D341Med (cell line): Measurements from ENCODE around the gene COL18A1.
A peak's percentile ranks its signal among the peaks of the same experiment; 100 is the strongest.

Source experiments
- DNase-seq: peaks from one replicate; pipeline ENCODE4 v3.0.0; 2012; ENCODE audit warnings: low spot score

Gene COL18A1

DNA sequence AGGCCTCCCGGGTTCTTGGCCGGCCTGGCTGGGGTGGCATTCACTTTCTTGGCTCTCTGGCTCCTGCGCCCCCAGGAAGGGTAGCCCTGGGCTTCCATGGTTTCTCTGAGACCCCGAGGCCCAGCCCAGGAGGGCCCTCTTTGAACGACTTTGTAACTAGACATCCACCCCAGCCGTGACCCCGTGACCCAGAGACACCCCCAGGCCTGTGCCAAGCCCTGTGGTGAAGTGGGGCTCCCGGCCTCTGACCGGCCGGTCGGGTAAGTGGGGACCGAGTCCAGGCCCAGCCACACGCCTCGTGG is 64.0 kb downstream of the COL18A1 start:
- DNase-seq: no peak

DNA sequence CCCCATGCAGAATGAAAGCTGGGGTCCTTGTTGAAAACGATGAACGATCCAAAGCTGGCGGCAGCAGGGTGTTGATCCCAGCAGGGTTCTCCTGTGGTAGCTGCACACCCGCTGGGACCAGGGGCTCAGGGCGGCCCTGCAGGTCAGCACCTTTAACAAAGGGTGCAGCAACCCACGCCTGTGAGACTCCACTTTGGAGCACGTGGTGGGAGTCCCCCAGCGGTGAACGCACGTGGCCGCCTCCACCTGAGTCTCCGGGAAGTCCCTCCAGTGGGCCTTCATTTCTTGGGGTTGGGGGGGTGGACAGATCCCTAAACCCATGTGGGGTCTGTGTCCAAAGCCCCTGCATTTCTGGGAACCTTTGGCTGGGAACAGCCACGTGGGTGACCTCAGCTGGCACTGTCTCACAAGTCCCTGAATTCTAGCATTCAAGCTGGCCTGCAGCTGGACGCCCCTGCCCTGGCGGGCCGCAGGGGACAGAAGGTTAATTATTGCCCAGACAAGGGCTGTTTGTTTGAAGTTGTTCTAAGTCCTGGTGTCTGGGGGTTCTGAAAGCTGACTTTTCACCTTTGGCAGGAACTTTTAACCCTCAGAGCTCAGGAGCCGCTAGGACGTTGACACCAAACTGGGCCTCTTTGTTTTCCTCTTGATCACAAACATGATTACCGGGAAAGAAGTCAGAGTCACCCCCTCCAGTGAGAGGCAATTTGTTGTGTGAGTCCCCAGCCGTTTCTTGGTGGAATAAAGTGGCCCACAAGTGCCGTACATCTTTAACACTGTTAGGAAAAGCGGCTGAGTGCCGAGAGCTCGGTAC is 64.5 kb downstream of the COL18A1 start:
- DNase-seq: no peak

DNA sequence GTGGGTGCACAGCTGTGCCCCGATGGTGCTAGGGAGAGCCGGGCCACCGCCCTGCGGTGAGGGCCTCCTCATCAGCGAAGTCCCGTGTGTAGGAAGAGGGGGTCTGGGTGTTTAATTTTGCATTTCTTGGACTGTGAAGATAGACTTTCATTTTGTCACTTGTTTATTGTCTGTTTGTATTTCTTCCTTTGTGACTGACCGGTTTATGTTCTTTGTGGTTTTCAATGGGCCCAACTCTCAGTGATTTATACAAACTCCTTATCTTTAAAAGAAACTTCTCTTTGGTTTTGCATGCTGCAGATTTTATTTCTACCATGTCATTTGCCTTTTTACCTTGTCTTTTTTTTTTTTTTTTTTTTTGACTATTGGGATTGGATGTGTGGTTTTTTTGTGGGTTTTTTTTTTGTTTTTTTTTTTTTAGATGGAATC is 65.1 kb downstream of the COL18A1 start:
- no peak for DNase-seq

DNA sequence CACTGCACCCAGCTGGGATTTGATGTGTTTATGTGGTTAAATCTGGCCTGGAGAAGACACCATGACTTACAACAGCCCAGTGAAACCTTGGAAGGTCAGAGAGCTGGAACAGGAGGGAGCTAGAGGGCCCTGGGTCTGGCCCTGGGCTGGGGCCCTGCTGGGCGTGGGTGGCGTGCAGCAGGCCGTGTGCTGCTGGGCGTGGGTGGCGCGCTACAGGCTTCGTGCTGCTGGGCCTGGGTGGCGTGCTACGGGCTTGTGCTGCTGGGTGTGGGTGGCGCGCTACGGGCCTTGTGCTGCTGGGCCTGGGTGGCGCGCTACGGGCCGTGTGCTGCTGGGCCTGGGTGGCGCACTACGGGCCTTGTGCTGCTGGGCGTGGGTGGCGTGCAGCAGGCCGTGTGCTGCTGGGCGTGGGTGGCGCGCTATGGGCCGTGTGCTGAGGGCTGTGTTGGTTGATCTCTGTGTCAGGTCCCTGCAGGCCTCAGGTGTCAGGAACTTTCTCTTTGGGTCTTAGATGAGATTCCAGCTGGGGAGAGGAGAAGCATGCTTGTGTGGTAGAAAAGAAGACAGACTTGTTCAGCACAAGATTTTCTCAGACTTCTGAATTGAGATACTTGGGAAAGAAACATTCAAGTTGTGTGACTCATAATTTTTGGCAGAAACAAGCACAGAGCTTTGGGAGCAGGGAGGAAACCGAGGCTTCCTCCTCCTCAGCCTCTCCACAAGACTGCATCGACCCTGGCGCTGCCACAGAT is 66.0 kb downstream of the COL18A1 start:
- no peak for DNase-seq

DNA sequence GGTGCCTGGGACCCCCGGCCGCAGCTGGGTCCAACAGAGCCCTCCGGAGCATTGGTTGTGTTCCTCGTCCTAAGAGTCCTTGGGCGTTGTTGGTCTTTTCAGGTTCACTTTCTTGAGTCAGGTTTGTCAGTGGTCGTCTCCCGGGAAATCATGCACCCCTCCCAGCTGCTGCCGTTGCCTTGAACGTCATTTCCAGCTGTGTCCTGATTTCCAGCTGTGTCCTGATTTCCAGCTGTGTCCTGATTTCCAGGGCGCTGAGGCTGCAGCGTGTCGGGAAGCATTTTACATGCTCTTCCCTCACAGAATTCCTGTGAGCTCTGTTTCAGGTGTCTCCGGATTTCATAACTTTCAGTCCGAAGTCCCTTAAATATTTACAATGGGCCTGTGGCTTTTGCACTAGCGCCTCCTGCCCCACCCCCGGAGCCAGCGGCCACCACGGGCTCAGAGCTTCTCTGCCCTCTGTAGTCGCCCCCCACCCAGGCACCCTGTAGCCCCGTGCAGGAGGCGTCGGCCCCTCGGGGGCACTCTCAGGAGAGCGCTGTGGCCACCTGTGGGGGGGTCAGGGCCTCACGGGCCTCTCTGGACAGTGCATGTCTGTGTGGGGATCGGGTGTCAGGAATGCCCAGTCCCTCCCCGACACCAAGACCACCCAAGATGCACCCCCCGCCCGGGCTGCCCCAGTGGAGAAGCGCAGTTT is 66.7 kb downstream of the COL18A1 start:
- no peak for DNase-seq

DNA sequence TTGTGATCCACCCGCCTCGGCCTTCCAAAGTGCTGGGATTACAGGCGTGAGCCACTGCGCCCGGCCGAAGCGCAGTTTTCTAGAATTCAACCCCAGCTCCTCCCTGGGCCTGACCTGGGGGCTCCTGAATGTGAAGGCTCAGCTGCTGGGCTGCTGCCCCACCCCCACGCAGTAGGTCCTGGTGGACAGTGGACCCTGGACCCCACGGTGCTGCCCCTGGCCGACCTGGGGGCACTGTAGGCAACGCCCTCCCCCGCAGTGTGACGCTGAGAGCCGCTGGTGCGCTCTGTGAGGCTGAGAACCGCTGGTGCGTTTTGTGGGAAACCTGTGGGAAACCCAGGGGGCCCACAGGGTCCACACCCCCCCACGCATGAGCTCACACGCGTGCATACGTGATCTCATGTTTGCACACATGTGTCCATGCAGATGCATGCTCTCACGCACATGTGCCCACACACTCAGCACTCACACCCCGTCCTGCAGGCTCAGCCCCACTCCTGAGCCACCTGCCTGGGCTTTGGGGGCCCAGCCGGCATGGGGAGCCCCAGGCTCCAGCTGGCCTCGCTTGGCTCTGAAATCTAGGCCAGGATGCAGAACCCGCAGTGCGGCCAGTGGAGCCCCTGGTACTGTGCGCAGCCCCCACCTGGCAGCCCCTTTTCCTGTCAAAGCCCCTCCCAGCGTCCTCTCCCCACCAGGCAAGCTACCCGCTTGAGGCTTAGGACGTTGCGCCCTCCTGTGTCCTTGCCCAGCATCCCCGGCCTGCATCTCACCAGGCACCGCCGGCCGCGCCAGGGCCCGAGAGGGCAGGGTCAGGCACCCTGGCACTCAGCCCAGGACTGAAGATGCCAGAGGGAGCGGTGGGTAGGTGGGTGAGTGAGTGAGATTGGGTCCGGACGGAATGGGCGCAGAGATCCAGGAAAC is 67.7 kb downstream of the COL18A1 start:
- no peak for DNase-seq

DNA sequence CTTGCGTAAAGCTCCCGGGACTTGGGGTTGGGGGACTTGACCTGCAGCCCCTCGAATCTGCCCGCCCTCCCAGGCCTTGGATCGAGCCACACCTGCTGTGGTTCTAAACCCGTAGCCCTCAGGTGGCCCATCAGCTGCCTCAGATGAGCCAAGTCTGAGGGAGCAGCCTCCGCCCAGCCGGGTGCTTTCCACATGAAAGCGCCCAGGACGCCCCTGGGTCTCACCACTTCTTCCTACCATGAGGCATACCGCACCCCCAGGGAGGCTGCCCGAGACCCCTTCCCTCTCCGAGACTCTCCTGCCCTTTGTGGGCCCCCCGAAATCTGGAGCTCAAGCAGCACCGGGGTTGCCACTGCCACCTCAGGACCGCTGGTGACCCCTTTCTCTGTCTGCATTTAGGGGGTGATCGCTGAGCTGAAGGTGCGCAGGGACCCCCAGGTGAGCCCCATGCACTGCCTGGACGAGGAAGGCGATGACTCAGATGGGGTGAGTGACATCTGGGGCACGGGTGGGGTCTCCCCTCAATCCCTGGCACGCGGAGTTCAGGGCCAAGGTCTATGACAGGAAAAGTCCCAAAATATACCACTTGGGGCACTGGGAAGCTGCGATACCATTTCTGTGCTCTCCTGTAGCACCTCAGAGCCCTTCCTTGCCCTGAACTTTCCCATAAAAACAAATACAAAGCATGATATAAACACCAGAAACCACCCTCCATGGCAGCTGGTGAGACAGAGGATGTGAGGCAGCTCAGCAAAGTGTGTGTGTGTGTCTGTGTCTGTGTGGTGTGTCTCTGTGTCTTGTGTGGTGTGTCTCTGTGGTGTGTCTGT is 68.7 kb downstream of the COL18A1 start:
- DNase-seq: no peak

DNA sequence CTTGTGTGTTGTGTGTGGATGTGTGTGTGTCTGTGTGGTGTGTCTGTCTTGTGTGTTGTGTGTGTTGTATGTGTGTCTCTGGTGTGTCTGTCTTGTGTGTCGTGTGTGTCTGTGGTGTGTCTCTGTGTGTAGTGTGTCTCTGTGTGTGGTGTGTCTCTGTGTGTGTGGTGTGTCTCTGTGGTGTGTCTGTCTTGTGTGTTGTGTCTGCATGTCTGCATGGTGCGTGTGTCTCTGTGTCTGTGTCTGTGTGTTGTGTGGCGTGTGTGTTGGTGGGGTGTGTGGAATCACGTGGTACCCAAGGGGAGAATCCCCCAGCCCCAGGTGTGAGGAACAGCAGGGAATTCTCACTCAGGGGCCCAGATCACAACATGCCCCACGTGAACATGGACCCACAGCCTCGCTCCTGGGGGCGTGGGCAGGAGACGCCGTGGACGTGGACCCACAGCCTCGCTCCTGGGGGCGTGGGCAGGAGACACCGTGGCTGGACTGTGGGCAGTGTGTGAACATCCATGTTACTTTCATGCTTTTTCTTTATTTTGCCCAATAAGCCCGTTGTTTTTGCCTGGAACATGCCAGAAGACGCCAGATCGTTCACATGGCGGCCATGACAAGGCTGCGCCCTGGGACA is 69.5 kb downstream of the COL18A1 start:
- DNase-seq: no peak

DNA sequence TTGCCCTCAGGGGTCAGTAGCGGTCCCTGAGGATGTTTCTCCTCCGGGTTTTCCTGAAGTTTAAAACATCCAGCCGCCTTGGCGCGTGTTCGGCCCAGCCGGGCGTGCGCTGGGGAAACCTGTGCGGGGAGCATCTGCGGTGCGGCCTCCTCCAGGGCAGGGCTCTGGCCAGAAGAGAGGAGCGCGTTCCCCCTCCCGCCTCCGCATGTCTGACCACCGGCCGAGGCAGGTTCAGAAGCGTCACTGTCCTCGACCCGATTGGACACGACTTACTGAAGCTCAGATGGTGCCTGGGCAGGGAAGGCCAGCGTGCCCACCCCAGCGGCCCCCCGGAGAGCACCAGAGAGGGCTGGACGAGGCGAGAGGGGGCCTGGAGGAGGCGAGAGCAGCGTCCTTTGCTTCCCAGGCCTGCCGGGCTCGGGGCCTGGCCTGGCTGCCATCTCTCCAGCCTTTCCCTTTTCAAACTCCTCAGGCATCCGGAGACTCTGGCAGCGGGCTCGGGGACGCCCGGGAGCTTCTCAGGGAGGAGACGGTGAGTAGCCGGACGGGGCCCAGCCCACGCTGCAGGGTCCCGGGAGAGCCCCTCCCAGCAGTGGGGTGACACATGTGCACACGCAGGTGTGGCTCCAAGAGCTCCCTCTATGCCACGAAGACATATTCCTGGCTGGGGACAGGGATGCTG is 70.2 kb downstream of the COL18A1 start:
- no peak for DNase-seq

DNA sequence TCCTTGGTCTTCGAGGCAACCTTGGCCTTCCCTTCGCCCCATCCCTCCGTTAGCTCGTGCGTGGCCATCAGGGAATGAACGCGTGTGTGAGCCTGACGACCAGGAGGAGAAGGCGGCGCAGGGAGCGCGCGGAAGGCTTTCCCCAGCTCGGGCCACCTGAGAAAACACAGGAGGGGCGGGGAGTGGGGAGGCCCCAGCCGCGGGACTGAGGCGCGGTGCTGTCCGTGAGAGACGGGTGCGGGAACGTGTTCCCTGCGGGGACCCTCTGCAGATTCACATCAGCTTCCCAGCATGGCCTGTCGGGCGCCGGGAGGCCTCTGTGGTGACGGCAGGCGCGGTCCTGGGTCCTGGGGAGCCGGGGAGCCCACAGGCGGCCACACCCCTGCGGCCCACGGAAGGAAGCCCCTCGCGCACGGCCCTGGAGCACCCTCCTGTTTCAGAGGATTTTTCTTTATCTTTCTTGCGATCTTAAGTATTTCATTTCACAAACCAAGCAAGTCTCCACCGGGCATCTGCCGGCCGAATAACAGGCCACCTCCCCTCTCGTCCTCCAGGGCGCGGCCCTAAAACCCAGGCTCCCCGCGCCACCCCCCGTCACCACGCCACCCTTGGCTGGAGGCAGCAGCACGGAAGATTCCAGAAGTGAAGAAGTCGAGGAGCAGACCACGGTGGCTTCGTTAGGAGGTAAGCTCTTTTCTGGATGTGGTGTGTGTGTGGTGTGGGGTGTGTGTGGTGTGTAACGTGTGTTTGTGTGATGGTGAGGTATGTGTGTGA is 71.0 kb downstream of the COL18A1 start:
- DNase-seq: no peak

DNA sequence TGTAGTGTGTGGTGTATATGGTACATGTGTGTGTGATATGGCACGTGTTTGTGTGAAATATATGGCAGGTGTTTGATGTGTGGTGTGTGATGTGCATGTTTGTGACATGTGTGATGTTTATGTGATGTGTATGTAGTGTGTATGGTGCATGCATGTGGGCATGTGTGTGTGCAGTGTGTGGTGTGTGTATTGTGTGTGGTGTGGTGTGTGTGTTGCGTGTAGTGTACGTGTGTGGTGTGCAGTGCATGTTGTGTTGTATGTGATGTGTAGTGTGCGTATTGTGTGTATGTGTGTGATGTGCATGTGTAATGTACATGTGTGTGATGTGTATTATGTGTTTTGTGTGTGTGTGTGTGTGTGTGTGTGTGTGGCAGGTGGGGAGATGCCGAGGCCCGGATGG is 71.6 kb downstream of the COL18A1 start:
- DNase-seq: no peak

DNA sequence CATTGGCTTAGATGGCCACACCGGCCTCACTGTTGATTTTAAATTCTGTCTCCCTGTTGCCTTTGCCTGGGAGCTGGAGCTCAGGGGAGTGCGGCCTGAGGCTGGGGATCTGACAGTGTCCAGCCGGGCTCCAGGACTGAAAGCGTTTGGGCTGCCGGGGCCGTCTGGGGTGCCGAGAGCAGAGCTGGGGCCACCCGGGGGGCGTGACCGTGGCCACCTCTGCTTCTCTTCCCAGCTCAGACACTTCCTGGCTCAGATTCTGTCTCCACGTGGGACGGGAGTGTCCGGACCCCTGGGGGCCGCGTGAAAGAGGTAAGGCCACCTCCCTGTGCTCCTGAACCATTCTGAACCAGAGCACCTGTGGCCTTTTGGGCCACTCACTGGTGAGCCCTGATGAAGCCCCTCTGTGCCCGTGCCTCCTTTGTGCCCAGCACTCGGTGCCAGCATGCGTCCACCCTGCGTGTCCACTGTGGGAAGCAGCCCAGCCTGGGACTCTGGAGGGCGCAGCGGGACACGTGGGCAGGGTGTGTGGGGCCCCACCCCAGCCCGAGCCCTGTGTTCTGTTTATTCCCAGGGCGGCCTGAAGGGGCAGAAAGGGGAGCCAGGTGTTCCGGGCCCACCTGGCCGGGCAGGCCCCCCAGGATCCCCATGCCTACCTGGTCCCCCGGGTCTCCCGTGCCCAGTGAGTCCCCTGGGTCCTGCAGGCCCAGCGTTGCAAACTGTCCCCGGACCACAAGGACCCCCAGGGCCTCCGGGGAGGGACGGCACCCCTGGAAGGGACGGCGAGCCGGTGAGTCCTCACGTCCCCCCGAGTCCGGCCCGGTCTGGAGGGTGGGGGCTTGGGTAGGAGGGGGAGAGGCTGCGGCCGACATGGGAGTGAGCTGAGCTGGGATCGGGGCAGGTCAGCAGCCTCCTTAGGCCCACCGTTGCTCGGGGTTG is 72.5 kb downstream of the COL18A1 start:
- DNase-seq: no peak

DNA sequence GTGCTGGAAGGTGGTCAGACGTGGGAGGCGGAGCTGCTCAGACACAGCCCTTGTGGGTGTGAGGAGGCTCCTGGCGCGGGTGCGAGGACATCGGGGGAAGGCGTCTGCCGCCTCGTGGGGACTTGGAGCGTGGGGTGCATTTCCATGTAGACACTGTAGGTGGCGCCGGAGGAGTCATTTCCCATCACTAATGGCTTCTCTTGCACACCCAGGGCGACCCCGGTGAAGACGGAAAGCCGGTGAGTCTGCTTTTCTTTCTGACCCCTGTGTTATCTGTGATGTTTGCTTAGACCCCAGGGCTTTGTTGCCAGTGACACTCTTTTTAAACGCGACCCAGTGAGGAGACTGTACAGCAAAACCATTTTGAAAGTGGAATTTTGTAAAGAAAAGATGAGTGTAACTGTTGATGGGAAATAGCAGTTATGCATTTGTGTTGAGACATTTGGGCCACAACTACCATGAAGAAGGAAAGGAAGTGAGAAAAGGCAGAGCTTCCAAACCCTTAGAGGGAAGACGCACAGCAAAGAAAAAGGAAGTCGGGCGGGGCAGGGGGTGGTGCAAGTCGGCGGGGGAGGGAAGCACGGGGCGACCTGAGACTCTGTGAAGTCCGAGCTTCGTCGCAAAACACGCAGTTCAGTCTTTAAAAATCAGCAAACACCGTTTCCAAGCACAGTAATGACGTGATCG is 73.3 kb downstream of the COL18A1 start:
- DNase-seq: peak; percentile 91

DNA sequence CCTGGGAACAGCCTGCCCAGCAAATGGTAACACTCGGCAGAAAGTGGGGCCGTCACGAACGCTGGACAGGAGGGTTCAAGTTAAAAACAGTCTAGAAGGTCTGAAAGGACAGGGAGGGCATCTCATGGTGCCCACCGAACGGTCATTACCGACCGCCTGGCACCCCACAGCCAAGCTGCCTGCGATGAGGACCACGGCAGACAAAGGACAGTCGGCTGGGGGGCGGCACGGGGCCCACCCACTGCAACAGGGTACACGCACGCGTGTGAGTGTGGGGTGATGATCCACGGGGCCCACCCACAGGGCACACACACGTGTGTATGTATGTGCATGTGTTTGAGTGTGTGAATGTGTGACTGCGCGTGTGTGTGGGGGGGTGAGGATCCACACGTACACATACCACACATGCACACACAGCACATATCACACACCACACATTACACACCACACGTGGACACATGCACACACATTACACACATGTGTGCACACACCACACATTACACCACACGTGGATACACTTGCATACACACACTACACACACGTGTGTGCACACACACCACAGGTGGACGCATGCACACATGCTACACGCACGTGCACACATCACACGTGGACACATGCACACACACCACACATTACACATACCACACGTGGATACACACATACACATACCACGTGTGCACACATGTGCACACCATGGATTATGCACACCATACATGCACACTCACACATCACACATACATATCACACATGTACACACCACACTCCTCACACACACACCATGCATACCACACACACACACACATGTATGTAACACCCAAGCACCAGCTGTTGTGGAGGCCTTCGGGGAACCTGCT is 74.1 kb downstream of the COL18A1 start:
- DNase-seq: no peak

DNA sequence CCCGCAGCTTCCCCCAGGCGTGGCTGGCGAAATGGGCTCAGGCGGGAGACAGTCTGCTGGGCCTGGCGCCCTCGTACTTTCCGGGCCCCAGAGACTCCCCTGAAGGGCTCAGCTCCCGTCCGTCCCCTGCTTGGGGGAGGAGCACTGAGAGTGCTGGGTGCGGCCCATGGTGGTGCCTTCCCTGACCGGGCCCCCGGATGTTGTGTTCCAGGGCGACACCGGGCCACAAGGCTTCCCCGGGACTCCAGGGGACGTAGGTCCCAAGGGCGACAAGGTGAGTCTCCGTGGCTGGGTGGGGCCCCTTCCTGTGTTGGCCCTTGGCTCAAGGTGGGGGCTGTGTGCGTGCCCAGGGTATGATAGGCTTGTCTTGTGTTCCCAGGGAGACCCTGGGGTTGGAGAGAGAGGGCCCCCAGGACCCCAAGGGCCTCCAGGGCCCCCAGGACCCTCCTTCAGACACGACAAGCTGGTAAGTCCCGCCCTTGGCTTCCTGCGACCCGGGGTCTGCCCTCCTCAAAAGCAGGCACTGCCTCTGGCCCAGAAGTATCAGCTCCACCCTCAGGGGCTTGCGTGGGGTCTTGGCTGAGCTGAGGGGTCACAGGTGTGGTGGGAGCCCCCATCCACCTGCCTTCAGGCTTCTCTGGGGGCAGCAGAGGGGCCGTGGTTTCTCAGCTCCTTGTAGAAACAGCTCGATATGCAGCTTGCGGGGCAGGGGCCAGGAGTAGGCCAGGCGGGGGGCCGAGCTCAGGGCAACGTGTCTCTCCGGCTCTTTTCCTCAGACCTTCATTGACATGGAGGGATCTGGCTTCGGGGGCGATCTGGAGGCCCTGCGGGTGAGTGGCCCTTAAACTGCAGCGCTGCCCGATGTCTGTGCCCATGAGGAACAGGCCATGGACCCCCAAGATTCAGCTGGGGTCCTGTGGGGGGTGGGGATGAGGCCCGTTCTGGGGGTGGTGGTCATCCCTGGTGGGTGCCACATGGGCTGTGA is 75.0 kb downstream of the COL18A1 start:
- DNase-seq: no peak
